Measurements from ENCODE around the gene GSTM4. TPM values are rescaled to one million over a fixed set of nuclear protein-coding genes. Genes with fewer than 3 reads are reported as not detected.

The GSTM4 gene
- total and polyA plus RNA-seq, 2 experiments from 2014 or later = 64.5 to 116 TPM

GRCh38 chr1:109644670-109645069, 11.2 kb upstream of the GSTM4 start:
- Histone ChIP-seq H3K27ac (peak overlapping the region; percentile 60), H3K9me3 (ENCODE audit: low read depth) (no peaks in the 10 kb centered on the region), H3K27me3 (no peaks in the 10 kb centered on the region), H3K4me1 (ENCODE audit: insufficient read depth) (peaks cover 20% of the 10 kb centered on the region), H4K20me1 (ENCODE audit: insufficient read depth, poor library complexity, severe bottlenecking) (no peaks in the 10 kb centered on the region), H3K79me2 (no peaks in the 10 kb centered on the region), H3K36me3 (replicated peaks; ENCODE audit: insufficient read depth, low read depth) (no peaks in the 10 kb centered on the region), H2AFZ (no peak overlapping the region), H3K9me2 (replicated peaks; ENCODE audit: insufficient read depth) (no peaks in the 10 kb centered on the region), H3K4me2 (peak overlapping the region; percentile 12), H3K4me3 (no peak overlapping the region)
- TF ChIP-seq CTCF (IDR thresholded peaks at IDR 0.05; ENCODE audit: poor library complexity) = no peak
- TF ChIP-seq EZH2phosphoT487 (IDR thresholded peaks at IDR 0.05; ENCODE audit: low read depth, severe bottlenecking, unreplicated experiment) = no peak
- TF ChIP-seq EZH2 (IDR thresholded peaks at IDR 0.05; ENCODE audit: borderline replicate concordance) = no peak
- 21% methylated on average over 10 of the region's 10 CpGs for WGBS (ENCODE audit: low lambda C conversion rate, missing lambda C conversion rate)
- DNase-seq (ENCODE audit: low spot score) = peak; percentile 74

- no peaks in the 10 kb centered on the region for H3K79me2 ChIP-seq
- TF ChIP-seq CTCF (IDR thresholded peaks at IDR 0.05; ENCODE audit: poor library complexity) = peak; percentile 52
- TF ChIP-seq EZH2phosphoT487 (IDR thresholded peaks at IDR 0.05; ENCODE audit: low read depth, severe bottlenecking, unreplicated experiment) = no peak
- no peak for TF ChIP-seq EZH2 (IDR thresholded peaks at IDR 0.05; ENCODE audit: borderline replicate concordance)
- H4K20me1 ChIP-seq (ENCODE audit: insufficient read depth, poor library complexity, severe bottlenecking) = no peaks in the 10 kb centered on the region
- H3K27ac ChIP-seq = peak overlapping the region; percentile 64
- WGBS (ENCODE audit: low lambda C conversion rate, missing lambda C conversion rate) = 69% methylated on average over 4 of the region's 4 CpGs
- peak overlapping the region; percentile 58 for H3K4me2 ChIP-seq
- no peaks in the 10 kb centered on the region for H3K9me3 ChIP-seq (ENCODE audit: low read depth)
- no peaks in the 10 kb centered on the region for H3K27me3 ChIP-seq
- H3K9me2 ChIP-seq (replicated peaks; ENCODE audit: insufficient read depth) = no peaks in the 10 kb centered on the region
- H3K36me3 ChIP-seq (replicated peaks; ENCODE audit: insufficient read depth, low read depth) = no peaks in the 10 kb centered on the region
- no peak overlapping the region for H2AFZ ChIP-seq
- no peak overlapping the region for H3K4me3 ChIP-seq
- no peak for DNase-seq (ENCODE audit: low spot score)
- H3K4me1 ChIP-seq (ENCODE audit: insufficient read depth) = peaks cover 9% of the 10 kb centered on the region
Measured at GRCh38 chr1:109649491-109649914, 6.4 kb upstream of the GSTM4 start.

GRCh38 chr1:109650609-109651008, 5.3 kb upstream of the GSTM4 start:
- H3K4me1 ChIP-seq (ENCODE audit: insufficient read depth) = peaks cover 9% of the 10 kb centered on the region
- H3K9me2 ChIP-seq (replicated peaks; ENCODE audit: insufficient read depth) = no peaks in the 10 kb centered on the region
- no peaks in the 10 kb centered on the region for H3K27me3 ChIP-seq
- H4K20me1 ChIP-seq (ENCODE audit: insufficient read depth, poor library complexity, severe bottlenecking) = no peaks in the 10 kb centered on the region
- H3K4me3 ChIP-seq = no peak overlapping the region
- H3K79me2 ChIP-seq = peaks cover 6% of the 10 kb centered on the region
- H3K4me2 ChIP-seq = no peak overlapping the region
- DNase-seq (ENCODE audit: low spot score) = no peak
- no peaks in the 10 kb centered on the region for H3K36me3 ChIP-seq (replicated peaks; ENCODE audit: insufficient read depth, low read depth)
- WGBS (ENCODE audit: low lambda C conversion rate, missing lambda C conversion rate) = 92% methylated on average over 3 of the region's 3 CpGs
- no peak for TF ChIP-seq EZH2phosphoT487 (IDR thresholded peaks at IDR 0.05; ENCODE audit: low read depth, severe bottlenecking, unreplicated experiment)
- TF ChIP-seq CTCF (IDR thresholded peaks at IDR 0.05; ENCODE audit: poor library complexity) = no peak
- TF ChIP-seq EZH2 (IDR thresholded peaks at IDR 0.05; ENCODE audit: borderline replicate concordance) = no peak
- H3K9me3 ChIP-seq (ENCODE audit: low read depth) = no peaks in the 10 kb centered on the region
- no peak overlapping the region for H2AFZ ChIP-seq
- H3K27ac ChIP-seq = no peak overlapping the region

- Histone ChIP-seq H3K4me1 (ENCODE audit: insufficient read depth) (peaks cover 9% of the 10 kb centered on the region), H3K36me3 (replicated peaks; ENCODE audit: insufficient read depth, low read depth) (no peaks in the 10 kb centered on the region), H3K9me2 (replicated peaks; ENCODE audit: insufficient read depth) (no peaks in the 10 kb centered on the region), H3K27ac (peak overlapping the region; percentile 49), H3K4me3 (no peak overlapping the region), H3K9me3 (ENCODE audit: low read depth) (no peaks in the 10 kb centered on the region), H4K20me1 (ENCODE audit: insufficient read depth, poor library complexity, severe bottlenecking) (no peaks in the 10 kb centered on the region), H3K4me2 (no peak overlapping the region), H2AFZ (no peak overlapping the region), H3K27me3 (no peaks in the 10 kb centered on the region), H3K79me2 (peaks cover 6% of the 10 kb centered on the region)
- no peak for TF ChIP-seq EZH2phosphoT487 (IDR thresholded peaks at IDR 0.05; ENCODE audit: low read depth, severe bottlenecking, unreplicated experiment)
- no peak for TF ChIP-seq CTCF (IDR thresholded peaks at IDR 0.05; ENCODE audit: poor library complexity)
- no peak for TF ChIP-seq EZH2 (IDR thresholded peaks at IDR 0.05; ENCODE audit: borderline replicate concordance)
- no peak for DNase-seq (ENCODE audit: low spot score)
- WGBS (ENCODE audit: low lambda C conversion rate, missing lambda C conversion rate) = 57% methylated on average over 2 of the region's 2 CpGs
Measured at GRCh38 chr1:109652402-109652801, 3.5 kb upstream of the GSTM4 start.

Data from hepatocyte (in vitro differentiated cells).